22Rv1 (cell line): ENCODE results near the gene SFI1.
A peak's percentile ranks its signal among the peaks of the same experiment; 100 is the strongest.

Experiments
- H3K27ac ChIP-seq: fragments of 450-650 bp; 2 replicates; pipeline ENCODE4 v1.5.1; 2017
- CTCF ChIP-seq: fragments of 450-650 bp; IDR thresholded peaks from 2 replicates; pipeline ENCODE4 v1.5.1; 2017; ENCODE audit warnings: mild to moderate bottlenecking
- ZFX ChIP-seq: fragments of 450-650 bp; IDR thresholded peaks from 2 replicates; pipeline ENCODE4 v1.6.1; 2017; ENCODE audit warnings: antibody characterized with exemption, borderline replicate concordance

Gene SFI1

GRCh38 chr22:31635638-31636306 is 139.4 kb downstream of the SFI1 start:
- TF ChIP-seq CTCF: no peak
- TF ChIP-seq ZFX: no peak
- 0 out of 2 replicates have a peak overlapping the region, but pooled peaks have one; percentile 23 for H3K27ac ChIP-seq

- no peak overlapping the region for H3K27ac ChIP-seq
- no peak for TF ChIP-seq CTCF
- no peak for TF ChIP-seq ZFX
Measured at GRCh38 chr22:31637447-31637890, 141.1 kb downstream of the SFI1 start.

- TF ChIP-seq CTCF: no peak
- TF ChIP-seq ZFX: no peak
- no peak overlapping the region for H3K27ac ChIP-seq
Measured at GRCh38 chr22:31637891-31638618, 141.7 kb downstream of the SFI1 start.

- no peak for TF ChIP-seq CTCF
- no peak for TF ChIP-seq ZFX
- H3K27ac ChIP-seq: no peak overlapping the region
Measured at GRCh38 chr22:31639436-31640039, 143.2 kb downstream of the SFI1 start.

GRCh38 chr22:31646186-31647019 is 150.1 kb downstream of the SFI1 start:
- no peak overlapping the region for H3K27ac ChIP-seq
- TF ChIP-seq ZFX (no peak), CTCF (no peak)

- TF ChIP-seq CTCF (no peak), ZFX (no peak)
- no peak overlapping the region for H3K27ac ChIP-seq
Measured at GRCh38 chr22:31647066-31647465, 150.7 kb downstream of the SFI1 start.
